ENCODE measurements around the gene PTPRN2.
"Not testable (repeated sequence)": the region's sequence is repeated elsewhere in the genome, so short reads cannot be mapped to it uniquely, and the experiment has no call there.

Gene PTPRN2

DNA sequence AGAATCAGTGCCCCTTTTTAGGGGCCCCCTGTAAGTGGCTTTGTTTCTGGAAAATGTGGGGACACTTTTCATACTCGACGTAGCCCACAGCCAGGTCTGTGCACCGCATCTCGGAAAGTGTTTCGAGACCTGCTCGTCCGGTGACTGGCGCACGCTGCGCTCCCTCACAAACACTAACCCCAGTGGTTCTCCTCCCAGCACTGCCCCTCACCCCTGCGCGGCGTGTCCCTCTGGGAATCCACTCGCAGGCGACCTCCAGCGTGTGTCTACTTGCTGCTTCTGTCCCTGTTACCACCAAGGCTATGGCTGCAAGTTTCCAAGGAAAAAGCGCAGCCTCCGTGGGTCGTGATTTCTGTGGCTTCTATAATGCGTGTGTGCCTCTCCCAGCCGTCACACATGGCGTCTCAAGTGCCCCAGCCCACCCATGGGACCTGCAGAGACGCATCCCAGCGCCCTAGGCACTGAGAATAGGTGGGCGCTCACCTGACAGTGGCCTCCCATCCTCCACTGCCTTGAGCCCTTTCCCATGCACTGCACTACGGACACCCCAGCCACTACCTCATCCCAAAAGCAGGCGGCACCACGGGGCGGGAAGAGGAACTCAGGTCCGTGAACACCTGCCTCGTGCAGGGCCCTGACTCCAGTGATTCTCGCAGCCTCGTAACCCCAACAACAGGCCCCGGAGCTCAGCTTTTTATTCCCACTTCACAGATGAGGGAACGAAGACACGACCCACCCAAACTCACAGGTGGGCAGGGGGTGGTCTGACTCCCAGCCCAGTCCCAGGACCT, 49.3 kb downstream of the PTPRN2 start:
- TF ChIP-seq CTCF (IDR thresholded peaks at IDR 0.05; ENCODE audit: borderline replicate concordance, insufficient read depth, low read depth, low read length): no peak
- no peak overlapping the region for H3K4me3 ChIP-seq (ENCODE audit: low read depth, low read length)

DNA sequence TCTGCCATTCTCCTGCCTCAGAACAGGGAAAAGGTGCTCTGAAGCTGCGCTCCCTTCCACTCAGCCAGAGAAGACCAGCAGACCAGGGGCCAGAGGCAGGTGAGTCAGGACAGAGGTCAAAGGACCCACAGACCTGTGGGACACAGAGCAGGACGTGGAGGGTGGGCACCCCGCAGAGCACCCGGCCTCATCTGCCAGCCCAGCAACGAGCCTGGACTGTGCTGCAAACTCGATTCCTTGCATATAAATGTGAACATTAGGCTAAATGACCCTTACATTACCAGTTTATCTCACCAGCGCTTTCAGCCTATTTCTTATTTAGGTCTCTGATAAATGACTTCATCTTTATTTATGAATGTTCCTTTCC, 50.1 kb downstream of the PTPRN2 start:
- H3K4me3 ChIP-seq (ENCODE audit: low read depth, low read length): no peak overlapping the region
- no peak for TF ChIP-seq CTCF (IDR thresholded peaks at IDR 0.05; ENCODE audit: borderline replicate concordance, insufficient read depth, low read depth, low read length)

GRCh38 chr7:158536871-158537515, 50.6 kb downstream of the PTPRN2 start:
- H3K4me3 ChIP-seq (ENCODE audit: low read depth, low read length): no peak overlapping the region
- TF ChIP-seq CTCF (IDR thresholded peaks at IDR 0.05; ENCODE audit: borderline replicate concordance, insufficient read depth, low read depth, low read length): no peak

DNA sequence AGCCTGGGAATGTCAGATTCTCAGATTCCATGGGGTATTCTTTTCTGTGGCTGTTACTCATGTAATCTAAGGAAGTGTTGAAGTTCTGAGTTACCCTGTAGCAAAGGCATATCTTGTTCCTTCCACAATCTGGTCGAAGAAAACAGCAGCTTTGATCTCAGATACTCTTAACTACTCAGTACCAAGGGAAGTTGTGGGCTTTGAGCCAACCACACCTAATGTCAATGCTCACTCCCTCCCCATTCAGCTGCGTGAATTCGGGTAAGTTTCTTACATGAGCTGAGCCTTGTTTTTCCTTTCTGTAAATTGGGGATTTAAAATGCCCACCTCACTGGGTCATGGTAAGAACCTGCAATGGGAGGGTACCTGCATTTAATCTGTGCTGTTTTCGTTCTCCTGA, 52.5 kb downstream of the PTPRN2 start:
- no peak overlapping the region for H3K4me3 ChIP-seq (ENCODE audit: low read depth, low read length)
- TF ChIP-seq CTCF (IDR thresholded peaks at IDR 0.05; ENCODE audit: borderline replicate concordance, insufficient read depth, low read depth, low read length): no peak

DNA sequence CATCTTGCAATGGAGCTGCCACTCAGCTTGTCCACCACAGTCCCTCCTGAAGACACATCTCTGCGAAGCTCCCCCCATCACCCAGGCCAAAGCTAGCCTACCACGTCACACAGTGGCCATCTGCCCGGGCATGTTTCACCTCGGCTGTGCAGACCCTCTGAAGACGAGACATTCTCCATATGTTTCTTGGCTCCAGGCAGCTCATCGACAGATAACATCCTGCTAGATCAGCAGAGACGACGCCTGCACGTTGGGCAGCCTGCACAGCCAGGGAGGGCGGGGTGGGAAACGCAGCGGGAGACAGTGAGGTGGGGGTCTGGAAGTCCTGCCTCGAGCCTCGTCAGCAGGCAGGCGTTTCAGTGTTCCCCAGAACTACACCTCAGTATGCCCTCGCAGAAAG, 53.0 kb downstream of the PTPRN2 start:
- TF ChIP-seq CTCF (IDR thresholded peaks at IDR 0.05; ENCODE audit: borderline replicate concordance, insufficient read depth, low read depth, low read length): no peak
- H3K4me3 ChIP-seq (ENCODE audit: low read depth, low read length): no peak overlapping the region

GRCh38 chr7:158534134-158534515, 53.5 kb downstream of the PTPRN2 start:
- H3K4me3 ChIP-seq (ENCODE audit: low read depth, low read length): not testable (repeated sequence)

DNA sequence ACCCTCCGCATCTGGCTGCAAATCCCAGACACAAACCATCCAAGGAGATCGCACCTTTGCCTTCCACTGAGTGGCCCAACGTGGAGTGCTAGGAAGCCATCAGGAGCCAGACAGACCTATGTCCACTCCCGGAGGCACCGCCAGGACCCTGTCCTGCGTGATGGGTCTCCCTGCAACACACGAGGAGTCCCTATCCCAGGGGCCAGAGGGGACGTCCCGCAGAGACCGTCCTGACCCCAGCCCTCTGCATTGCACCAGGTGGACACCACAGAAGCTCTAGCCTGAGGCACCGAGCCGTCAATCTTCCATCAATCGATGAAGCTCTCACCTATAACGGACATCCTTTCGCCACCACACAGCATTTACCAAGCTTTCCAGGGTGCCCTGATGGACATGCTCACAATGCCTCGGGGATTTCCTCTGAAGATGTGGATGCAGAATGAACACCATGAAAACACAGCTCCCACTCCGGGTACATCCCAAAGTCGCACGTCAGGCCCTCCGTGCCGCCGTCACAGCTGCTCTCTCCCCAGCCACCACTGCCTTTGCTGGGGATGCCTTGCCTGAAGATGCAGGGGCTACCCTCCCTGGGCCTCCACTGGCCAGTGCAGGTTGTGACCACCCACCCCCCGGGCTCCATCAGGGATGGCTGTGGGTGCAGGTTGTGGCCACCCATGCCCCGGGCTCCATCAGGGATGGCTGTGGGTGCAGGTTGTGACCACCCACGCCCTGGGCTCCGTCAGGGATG, 54.1 kb downstream of the PTPRN2 start:
- no peak for TF ChIP-seq CTCF (IDR thresholded peaks at IDR 0.05; ENCODE audit: borderline replicate concordance, insufficient read depth, low read depth, low read length)
- H3K4me3 ChIP-seq (ENCODE audit: low read depth, low read length): no peak overlapping the region
